HG02938 (cell line): Measurements from ENCODE around the gene OLFM1.

Source experiments
- ATAC-seq: cut with Tn5 transposase; IDR thresholded peaks from one replicate; pipeline ENCODE4 v1.9.1; 2021; ENCODE audit warnings: mild to moderate bottlenecking, moderate library complexity; ENCODE audit not compliant: unreplicated experiment

The OLFM1 gene

GRCh38 chr9:135076143-135076875, 11.2 kb upstream of the OLFM1 start:
- no peak for ATAC-seq

- no peak for ATAC-seq
Observed at GRCh38 chr9:135076876-135077430, 10.5 kb upstream of the OLFM1 start.

- ATAC-seq, result no peak
Observed at GRCh38 chr9:135077497-135078200, 9.8 kb upstream of the OLFM1 start.

- ATAC-seq, result no peak
Observed at GRCh38 chr9:135078361-135078821, 9.1 kb upstream of the OLFM1 start.

GRCh38 chr9:135079018-135079417, 8.4 kb upstream of the OLFM1 start:
- no peak for ATAC-seq

GRCh38 chr9:135079676-135080075, 7.8 kb upstream of the OLFM1 start:
- ATAC-seq, result no peak

- ATAC-seq, result no peak
Observed at GRCh38 chr9:135080286-135081263, 6.9 kb upstream of the OLFM1 start.

GRCh38 chr9:135081264-135081660, 6.2 kb upstream of the OLFM1 start:
- ATAC-seq, result no peak

GRCh38 chr9:135081731-135082130, 5.7 kb upstream of the OLFM1 start:
- no peak for ATAC-seq

GRCh38 chr9:135082536-135082935, 4.9 kb upstream of the OLFM1 start:
- ATAC-seq, result no peak

GRCh38 chr9:135083241-135083810, 4.1 kb upstream of the OLFM1 start:
- no peak for ATAC-seq

GRCh38 chr9:135083831-135084230, 3.6 kb upstream of the OLFM1 start:
- ATAC-seq, result no peak

- no peak for ATAC-seq
Observed at GRCh38 chr9:135084262-135084661, 3.2 kb upstream of the OLFM1 start.

- no peak for ATAC-seq
Observed at GRCh38 chr9:135084881-135085760, 2.3 kb upstream of the OLFM1 start.

GRCh38 chr9:135085830-135086546, 1.5 kb upstream of the OLFM1 start:
- ATAC-seq, result no peak

GRCh38 chr9:135086597-135087488, 625 bp upstream of the OLFM1 start:
- no peak for ATAC-seq

GRCh38 chr9:135087899-135088347, 455 bp downstream of the OLFM1 start:
- ATAC-seq, result no peak
